ENCODE measurements around the gene FOXP1. TPM values are rescaled to one million over a fixed set of nuclear protein-coding genes. Genes with fewer than 3 reads are reported as not detected.
A peak's percentile ranks its signal among the peaks of the same experiment; 100 is the strongest.

Gene FOXP1
- total RNA-seq, 4 donors from 2014 or later: 54.2 to 152 (median 129) TPM

GRCh38 chr3:71127844-71128243 is 455.7 kb downstream of the FOXP1 start:
- TF ChIP-seq, protein P1, sequence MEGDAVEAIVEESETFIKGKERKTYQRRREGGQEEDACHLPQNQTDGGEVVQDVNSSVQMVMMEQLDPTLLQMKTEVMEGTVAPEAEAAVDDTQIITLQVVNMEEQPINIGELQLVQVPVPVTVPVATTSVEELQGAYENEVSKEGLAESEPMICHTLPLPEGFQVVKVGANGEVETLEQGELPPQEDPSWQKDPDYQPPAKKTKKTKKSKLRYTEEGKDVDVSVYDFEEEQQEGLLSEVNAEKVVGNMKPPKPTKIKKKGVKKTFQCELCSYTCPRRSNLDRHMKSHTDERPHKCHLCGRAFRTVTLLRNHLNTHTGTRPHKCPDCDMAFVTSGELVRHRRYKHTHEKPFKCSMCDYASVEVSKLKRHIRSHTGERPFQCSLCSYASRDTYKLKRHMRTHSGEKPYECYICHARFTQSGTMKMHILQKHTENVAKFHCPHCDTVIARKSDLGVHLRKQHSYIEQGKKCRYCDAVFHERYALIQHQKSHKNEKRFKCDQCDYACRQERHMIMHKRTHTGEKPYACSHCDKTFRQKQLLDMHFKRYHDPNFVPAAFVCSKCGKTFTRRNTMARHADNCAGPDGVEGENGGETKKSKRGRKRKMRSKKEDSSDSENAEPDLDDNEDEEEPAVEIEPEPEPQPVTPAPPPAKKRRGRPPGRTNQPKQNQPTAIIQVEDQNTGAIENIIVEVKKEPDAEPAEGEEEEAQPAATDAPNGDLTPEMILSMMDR (IDR thresholded peaks at IDR 0.05): no peak
- TF ChIP-seq POLR2A (IDR thresholded peaks at IDR 0.05): no peak
- Histone ChIP-seq H3K4me3 (peak overlapping the region; percentile 3 to 53), H3K4me1 (no peaks in the 10 kb centered on the region), H3K9me3 (no peaks in the 10 kb centered on the region), H3K36me3 (no peaks in the 10 kb centered on the region), H3K27me3 (no peaks in the 10 kb centered on the region), H3K27ac (peak overlapping the region; percentile 78 to 96)
- no peak for DNase-seq
- intact Hi-C loops (cut with DNase I; ENCODE audit: low total_unique reads): no loop called here

DNA sequence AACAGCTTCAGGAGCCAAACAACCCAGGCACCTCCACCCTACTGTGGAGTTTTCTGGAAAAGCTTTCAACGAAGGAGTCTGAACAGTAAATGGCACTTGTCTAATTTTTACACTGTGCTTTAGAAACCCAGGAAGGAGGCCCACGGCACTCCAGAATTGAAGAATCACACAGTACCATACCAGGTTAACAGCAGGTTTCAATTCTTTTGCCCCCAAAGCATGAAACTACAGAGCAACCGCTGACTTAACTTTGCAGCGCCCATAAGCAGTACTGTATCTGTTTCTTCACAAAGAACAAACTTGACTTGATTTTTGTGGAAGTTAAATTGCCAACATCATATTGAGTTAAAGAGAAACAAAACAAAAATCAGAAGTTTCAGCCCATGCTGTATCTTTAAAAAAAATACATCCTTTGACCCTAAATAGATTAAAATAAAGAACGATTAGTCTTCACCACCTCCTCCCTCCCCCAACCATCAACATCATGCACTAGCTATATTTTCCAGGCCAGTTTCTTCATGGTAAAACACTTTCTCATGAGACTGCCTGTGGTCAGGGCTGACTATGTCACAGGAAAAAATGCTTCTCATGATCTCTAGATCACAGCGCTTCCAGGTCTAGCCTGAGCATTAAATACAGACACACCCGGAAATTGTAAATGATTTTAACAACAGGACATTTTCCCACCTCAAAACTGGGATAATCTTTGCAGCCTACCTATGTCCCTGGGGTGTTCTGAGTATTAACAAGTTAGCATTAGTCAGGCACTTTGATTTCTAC is 456.3 kb downstream of the FOXP1 start:
- intact Hi-C loops (cut with DNase I; ENCODE audit: low total_unique reads): no loop called here
- H3K27ac ChIP-seq: peak overlapping the region; percentile 78 to 96
- peak overlapping the region; percentile 3 to 53 for H3K4me3 ChIP-seq
- H3K27me3 ChIP-seq: no peaks in the 10 kb centered on the region
- no peaks in the 10 kb centered on the region for H3K36me3 ChIP-seq
- H3K4me1 ChIP-seq: no peaks in the 10 kb centered on the region
- TF ChIP-seq, protein P1 (IDR thresholded peaks at IDR 0.05): no peak
- no peak for TF ChIP-seq POLR2A (IDR thresholded peaks at IDR 0.05)
- no peak for DNase-seq
- H3K9me3 ChIP-seq: no peaks in the 10 kb centered on the region

GRCh38 chr3:71125738-71126137 is 457.8 kb downstream of the FOXP1 start:
- no peak for DNase-seq
- Histone ChIP-seq H3K9me3 (no peaks in the 10 kb centered on the region), H3K36me3 (no peaks in the 10 kb centered on the region), H3K27me3 (no peaks in the 10 kb centered on the region), H3K4me3 (no peak overlapping the region), H3K4me1 (no peaks in the 10 kb centered on the region), H3K27ac (no peak overlapping the region)
- intact Hi-C loops (cut with DNase I; ENCODE audit: low total_unique reads): no loop called here
- no peak for TF ChIP-seq POLR2A (IDR thresholded peaks at IDR 0.05)
- TF ChIP-seq, protein P1 (IDR thresholded peaks at IDR 0.05): no peak

GRCh38 chr3:71124048-71124447 is 459.5 kb downstream of the FOXP1 start:
- no peak for TF ChIP-seq POLR2A (IDR thresholded peaks at IDR 0.05)
- TF ChIP-seq, protein P1 (IDR thresholded peaks at IDR 0.05): no peak
- Histone ChIP-seq H3K27me3 (no peaks in the 10 kb centered on the region), H3K4me3 (no peak overlapping the region), H3K9me3 (no peaks in the 10 kb centered on the region), H3K4me1 (peaks cover 0 to under 1% of the 10 kb centered on the region in 2 donors), H3K36me3 (no peaks in the 10 kb centered on the region), H3K27ac (no peak overlapping the region)
- intact Hi-C loops (cut with DNase I; ENCODE audit: low total_unique reads): no loop called here
- no peak for DNase-seq

GRCh38 chr3:71122641-71123040 is 460.9 kb downstream of the FOXP1 start:
- intact Hi-C loops (cut with DNase I; ENCODE audit: low total_unique reads): no loop called here
- DNase-seq: no peak
- Histone ChIP-seq H3K27ac (no peak overlapping the region), H3K4me1 (peaks cover 0 to 4% of the 10 kb centered on the region in 2 donors), H3K36me3 (no peaks in the 10 kb centered on the region), H3K27me3 (no peaks in the 10 kb centered on the region), H3K4me3 (no peak overlapping the region), H3K9me3 (no peaks in the 10 kb centered on the region)
- TF ChIP-seq, protein P1 (IDR thresholded peaks at IDR 0.05): no peak
- TF ChIP-seq POLR2A (IDR thresholded peaks at IDR 0.05): no peak

Measured in uterus (tissue), 4 donors.